H1 (cell line): ENCODE results near the gene KAT8.

Experiments used
- BACH1 ChIP-seq: IDR thresholded peaks from 2 replicates; pipeline ENCODE4 v1.6.1; 2012; ENCODE audit warnings: low read length, improper control_type of control experiment
- CBX8 ChIP-seq: fragments of 300-800, 300-1000 bp; sonication (generic); IDR thresholded peaks from 2 replicates; pipeline ENCODE4 v1.7.1; 2016; ENCODE audit warnings: low read depth, low read length, borderline replicate concordance
- EZH2 ChIP-seq: fragments of 200-600 bp; sonication (generic); IDR thresholded peaks from 2 replicates; pipeline ENCODE4 v1.7.1; 2012; ENCODE audit warnings: low read depth, mild to moderate bottlenecking, moderate library complexity, low read length, inconsistent platforms; ENCODE audit not compliant: severe bottlenecking
- GTF2F1 ChIP-seq: IDR thresholded peaks from 2 replicates; pipeline ENCODE4 v1.6.1; 2012; ENCODE audit warnings: low read depth, low read length, improper control_type of control experiment, borderline replicate concordance
- KDM1A ChIP-seq: fragments of 200-600, 300-600 bp; sonication (generic); IDR thresholded peaks from 2 replicates; pipeline ENCODE4 v1.7.1; 2016; ENCODE audit warnings: mild to moderate bottlenecking, low read length, borderline replicate concordance
- POLR2A ChIP-seq, 2 experiments: IDR thresholded peaks; 1 replicate in 1 of 2; 2 replicates in 1 of 2; pipeline ENCODE4 v1.6.1; 2011; ENCODE audit warnings: low read depth in 2 of 2, low read length in 2 of 2, mild to moderate bottlenecking in 2 of 2; ENCODE audit errors: control extremely low read depth in 1 of 2
- RAD21 ChIP-seq, 2 experiments: IDR thresholded peaks in 1 of 2; conservative IDR thresholded peaks in 1 of 2; 2 replicates each; pipeline ENCODE4 v1.6.1; 2011; ENCODE audit warnings: low read depth in 2 of 2, low read length in 2 of 2, improper control_type of control experiment in 1 of 2, inconsistent platforms in 1 of 2, mild to moderate bottlenecking in 1 of 2, moderate library complexity in 1 of 2
- RFX5 ChIP-seq: IDR thresholded peaks from 2 replicates; pipeline ENCODE4 v1.6.1; 2011; ENCODE audit warnings: low read depth, low read length, improper control_type of control experiment, borderline replicate concordance
- SP1 ChIP-seq: IDR thresholded peaks from 2 replicates; pipeline ENCODE4 v1.6.1; 2011; ENCODE audit warnings: low read depth, low read length
- SRF ChIP-seq: IDR thresholded peaks from 2 replicates; pipeline ENCODE4 v1.6.1; 2011; ENCODE audit warnings: mild to moderate bottlenecking, low read depth, low read length, moderate library complexity
- TCF12 ChIP-seq: IDR thresholded peaks from 2 replicates; pipeline ENCODE4 v1.6.1; 2011; ENCODE audit warnings: low read depth, mild to moderate bottlenecking, low read length
- YY1 ChIP-seq: IDR thresholded peaks from 2 replicates; pipeline ENCODE4 v1.6.1; 2011; ENCODE audit warnings: low read depth, mild to moderate bottlenecking, low read length
- TF ChIP-seq, protein P1 (sequence below), 3 experiments: IDR thresholded peaks; 1 replicate in 2 of 3; 2 replicates in 1 of 3; pipeline versions ENCODE4 v1.5.1 to v1.6.1; 2011; ENCODE audit warnings: low read length in 3 of 3, mild to moderate bottlenecking in 3 of 3, inconsistent platforms in 2 of 3, low read depth in 1 of 3, moderate library complexity in 1 of 3; ENCODE audit not compliant: insufficient read depth in 1 of 3; ENCODE audit errors: control extremely low read depth in 1 of 3
- TF ChIP-seq, protein P2 (sequence below): IDR thresholded peaks from 2 replicates; pipeline ENCODE4 v1.6.1; 2012; ENCODE audit warnings: inconsistent platforms

DNA sequence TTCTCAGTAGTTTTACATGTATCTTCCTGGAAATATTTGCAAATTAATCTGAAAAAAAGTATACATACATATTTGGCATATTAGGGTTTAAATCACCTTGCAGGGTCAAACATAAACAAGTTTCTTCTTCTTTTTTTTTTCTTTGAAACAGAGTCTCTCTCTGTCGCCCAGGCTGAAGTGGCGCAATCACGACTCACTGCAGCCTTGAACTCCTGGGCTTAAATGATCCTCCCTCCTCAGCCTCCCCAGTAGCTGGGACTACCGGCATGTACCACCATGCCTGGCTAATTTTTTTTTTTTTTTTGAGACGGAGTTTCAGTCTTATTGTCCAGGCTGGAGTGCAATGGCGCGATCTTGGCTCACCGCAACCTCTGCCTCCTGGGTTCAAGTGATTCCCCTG, 49.9 kb downstream of the KAT8 start:
- TF ChIP-seq CBX8 (no peak), GTF2F1 (no peak), POLR2A (IDR thresholded peaks at IDR 0.05; ENCODE audit: control extremely low read depth in 1 of 2, low read depth in 2 of 2, low read length in 2 of 2) (no peak), RAD21 (IDR thresholded peaks at IDR 0.05 in 1 of 2, conservative IDR thresholded peaks at IDR 0.05 in 1 of 2; ENCODE audit: low read depth in 2 of 2, low read length in 2 of 2) (no peak), SRF (no peak), YY1 (no peak), BACH1 (no peak), SP1 (no peak), KDM1A (no peak), RFX5 (no peak), TCF12 (no peak), EZH2 (no peak)
- TF ChIP-seq, protein P1, sequence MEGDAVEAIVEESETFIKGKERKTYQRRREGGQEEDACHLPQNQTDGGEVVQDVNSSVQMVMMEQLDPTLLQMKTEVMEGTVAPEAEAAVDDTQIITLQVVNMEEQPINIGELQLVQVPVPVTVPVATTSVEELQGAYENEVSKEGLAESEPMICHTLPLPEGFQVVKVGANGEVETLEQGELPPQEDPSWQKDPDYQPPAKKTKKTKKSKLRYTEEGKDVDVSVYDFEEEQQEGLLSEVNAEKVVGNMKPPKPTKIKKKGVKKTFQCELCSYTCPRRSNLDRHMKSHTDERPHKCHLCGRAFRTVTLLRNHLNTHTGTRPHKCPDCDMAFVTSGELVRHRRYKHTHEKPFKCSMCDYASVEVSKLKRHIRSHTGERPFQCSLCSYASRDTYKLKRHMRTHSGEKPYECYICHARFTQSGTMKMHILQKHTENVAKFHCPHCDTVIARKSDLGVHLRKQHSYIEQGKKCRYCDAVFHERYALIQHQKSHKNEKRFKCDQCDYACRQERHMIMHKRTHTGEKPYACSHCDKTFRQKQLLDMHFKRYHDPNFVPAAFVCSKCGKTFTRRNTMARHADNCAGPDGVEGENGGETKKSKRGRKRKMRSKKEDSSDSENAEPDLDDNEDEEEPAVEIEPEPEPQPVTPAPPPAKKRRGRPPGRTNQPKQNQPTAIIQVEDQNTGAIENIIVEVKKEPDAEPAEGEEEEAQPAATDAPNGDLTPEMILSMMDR (IDR thresholded peaks at IDR 0.05; ENCODE audit: control extremely low read depth in 1 of 3, insufficient read depth in 1 of 3, low read depth in 1 of 3, low read length in 3 of 3), result no peak
- TF ChIP-seq, protein P2, sequence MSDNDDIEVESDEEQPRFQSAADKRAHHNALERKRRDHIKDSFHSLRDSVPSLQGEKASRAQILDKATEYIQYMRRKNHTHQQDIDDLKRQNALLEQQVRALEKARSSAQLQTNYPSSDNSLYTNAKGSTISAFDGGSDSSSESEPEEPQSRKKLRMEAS, result no peak
